OCI-LY7 (cell line): ENCODE results near the gene SERPINA3. TPM values are rescaled to one million over a fixed set of nuclear protein-coding genes. Genes with fewer than 3 reads are reported as not detected.

ENCODE experiments used
- BruUV-seq: library from RNA; stranded (reverse); fragments of 400-500 nt; replicated peaks from 2 replicates; lab custom pipeline; 2021; lab: Mats Ljungman, UMichigan
- CTCF ChIA-PET: fragments of 300-600 bp; sonication (Branson Sonifier 250); formaldehyde crosslinking; loops from one replicate; lab custom pipeline; 2022; ENCODE audit warnings: antibody characterized with exemption; ENCODE audit not compliant: unreplicated experiment; lab: Charles Lee
- POLR2A ChIA-PET: fragments of 300-600 bp; sonication (Branson Sonifier 250); formaldehyde crosslinking; loops from one replicate; lab custom pipeline; 2022; ENCODE audit warnings: antibody characterized with exemption; lab: Charles Lee
- DNase-seq: peaks from one replicate; pipeline ENCODE4 v3.0.0-alpha.2; 2015; ENCODE audit warnings: low spot score
- H2AFZ ChIP-seq: fragments of 200-600 bp; sonication (generic), shearing (Covaris generic); 2 replicates; pipeline ENCODE4 v1.6.1; 2014; ENCODE audit warnings: mild to moderate bottlenecking, antibody characterized with exemption, low read length, moderate library complexity
- H3K27ac ChIP-seq: fragments of 200-600 bp; sonication (generic); 2 replicates; pipeline ENCODE4 v1.5.1; 2014; ENCODE audit warnings: mixed run types, low read depth, mild to moderate bottlenecking, moderate library complexity, low read length, inconsistent platforms; ENCODE audit not compliant: poor library complexity, severe bottlenecking
- H3K36me3 ChIP-seq: fragments of 200-600 bp; sonication (generic); 2 replicates; pipeline ENCODE4 v1.6.1; 2014; ENCODE audit warnings: mild to moderate bottlenecking, antibody characterized with exemption, low read length, moderate library complexity, mixed read lengths; ENCODE audit not compliant: insufficient read depth
- H3K4me1 ChIP-seq: fragments of 200-600 bp; sonication (generic); 2 replicates; pipeline ENCODE4 v1.5.1; 2014; ENCODE audit warnings: mild to moderate bottlenecking, low read length; ENCODE audit not compliant: insufficient read depth, poor library complexity, severe bottlenecking
- H3K4me2 ChIP-seq: fragments of 200-600 bp; sonication (generic); 2 replicates; pipeline ENCODE4 v1.6.1; 2014; ENCODE audit warnings: mild to moderate bottlenecking, low read length
- H3K4me3 ChIP-seq: fragments of 200-600 bp; sonication (generic); 2 replicates; pipeline ENCODE4 v1.5.1; 2014; ENCODE audit warnings: mild to moderate bottlenecking, low read depth, low read length; ENCODE audit not compliant: poor library complexity, severe bottlenecking
- H3K79me2 ChIP-seq: fragments of 200-600 bp; sonication (generic); 2 replicates; pipeline ENCODE4 v1.6.1; 2016; ENCODE audit warnings: low read depth, mild to moderate bottlenecking, low read length, moderate library complexity, mixed read lengths; ENCODE audit not compliant: insufficient read depth
- H3K9me2 ChIP-seq: fragments of 200-600 bp; sonication (generic); 2 replicates; pipeline ENCODE4 v1.6.1; 2016; ENCODE audit warnings: mild to moderate bottlenecking, low read length, mixed read lengths; ENCODE audit not compliant: insufficient read depth
- H3K9me3 ChIP-seq: fragments of 200-600 bp; sonication (generic); 2 replicates; pipeline ENCODE4 v1.6.1; 2014; ENCODE audit warnings: mild to moderate bottlenecking, mixed run types, low read length, mixed read lengths
- H4K20me1 ChIP-seq: fragments of 200-600 bp; sonication (generic); 2 replicates; pipeline ENCODE4 v1.6.1; 2014; ENCODE audit warnings: mild to moderate bottlenecking, antibody characterized with exemption, low read length, moderate library complexity, mixed read lengths; ENCODE audit not compliant: insufficient read depth
- EZH2phosphoT487 ChIP-seq: fragments of 200-600 bp; sonication (generic); IDR thresholded peaks from 2 replicates; pipeline ENCODE4 v1.6.1; 2018; ENCODE audit warnings: low read depth, borderline replicate concordance, mild to moderate bottlenecking, mixed run types, antibody characterized with exemption, low read length, moderate library complexity, mixed read lengths
- intact Hi-C: fragments of 100-400 bp; cut with micrococcal nuclease; formaldehyde crosslinking; loops from one replicate; pipeline ENCODE4 v1.10.0; 2022; ENCODE audit not compliant: unreplicated experiment
- total RNA-seq, 2 experiments: library from RNA; depleted of rRNA in 1 of 2; stranded (reverse); fragments of >200 nt in 1 of 2; shearing (Covaris generic) in 1 of 2; gene quantifications; 2 replicates each; pipeline ENCODE4 v1.2.3, GENCODE V29; 2014 to 2022
- TF ChIP-seq, protein P1 (sequence below): fragments of 200-600 bp; sonication (generic); conservative IDR thresholded peaks from 2 replicates; pipeline ENCODE4 v1.5.1; 2014; ENCODE audit warnings: mild to moderate bottlenecking, antibody characterized with exemption, low read length, moderate library complexity, mixed read lengths

SERPINA3 gene
- total RNA-seq, 2 experiments from 2014 or later: not detected

DNA sequence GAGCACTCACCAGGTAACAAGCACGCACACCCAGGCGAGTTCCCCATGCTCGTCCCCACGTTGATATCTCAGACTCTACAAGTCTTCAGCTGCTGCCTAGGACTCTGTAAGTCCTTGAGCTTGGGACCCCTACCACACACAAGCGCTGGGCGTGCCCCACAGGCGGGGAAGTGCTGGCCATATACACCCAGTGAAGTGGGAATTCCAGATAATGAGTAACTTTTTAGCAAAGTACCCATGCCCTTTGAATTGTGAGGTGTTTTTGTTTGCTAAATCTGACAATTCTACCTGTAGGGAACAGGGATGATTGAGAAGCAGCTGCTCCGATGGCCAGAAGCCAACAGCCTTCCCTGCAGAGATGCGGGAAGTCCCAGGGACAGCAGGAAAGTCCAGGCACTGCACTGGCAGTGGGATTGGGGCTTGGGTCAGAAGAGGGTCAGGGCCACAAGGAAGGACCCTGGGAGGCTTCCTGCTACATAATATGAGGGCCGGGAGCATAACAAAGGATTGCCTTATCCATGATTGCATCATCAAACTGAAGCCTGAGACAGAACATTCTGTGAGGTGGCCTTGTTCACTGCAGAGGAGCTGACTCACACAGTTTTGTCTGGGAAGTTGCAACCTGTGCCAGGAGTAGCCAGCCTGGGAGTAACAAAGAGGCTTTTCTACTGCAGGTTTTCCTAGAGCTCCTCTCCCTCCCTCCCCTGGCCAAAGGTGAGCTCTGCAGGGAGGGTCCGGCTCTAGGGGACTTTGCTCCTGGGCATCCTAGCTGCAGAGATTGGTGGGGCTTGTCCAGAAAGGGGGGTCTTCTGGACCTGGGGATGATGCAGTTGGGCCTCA lies 13.2 kb upstream of the SERPINA3 start:
- ChIA-PET POLR2A (interaction anchor here (0.6 to 0.7 kb wide), 3 partner anchors 12 to 166 kb away, joined by 4 to 7 read pairs (median 4); no protein-coding TSS in a partner anchor), CTCF (interaction anchor here (0.6 to 0.9 kb wide), 2 partner anchors 33 to 50 kb away, joined by 4 to 5 read pairs; no protein-coding TSS in a partner anchor)
- H3K4me2 ChIP-seq: no peak overlapping the region
- DNase-seq: no peak
- TF ChIP-seq EZH2phosphoT487: no peak
- TF ChIP-seq, protein P1, sequence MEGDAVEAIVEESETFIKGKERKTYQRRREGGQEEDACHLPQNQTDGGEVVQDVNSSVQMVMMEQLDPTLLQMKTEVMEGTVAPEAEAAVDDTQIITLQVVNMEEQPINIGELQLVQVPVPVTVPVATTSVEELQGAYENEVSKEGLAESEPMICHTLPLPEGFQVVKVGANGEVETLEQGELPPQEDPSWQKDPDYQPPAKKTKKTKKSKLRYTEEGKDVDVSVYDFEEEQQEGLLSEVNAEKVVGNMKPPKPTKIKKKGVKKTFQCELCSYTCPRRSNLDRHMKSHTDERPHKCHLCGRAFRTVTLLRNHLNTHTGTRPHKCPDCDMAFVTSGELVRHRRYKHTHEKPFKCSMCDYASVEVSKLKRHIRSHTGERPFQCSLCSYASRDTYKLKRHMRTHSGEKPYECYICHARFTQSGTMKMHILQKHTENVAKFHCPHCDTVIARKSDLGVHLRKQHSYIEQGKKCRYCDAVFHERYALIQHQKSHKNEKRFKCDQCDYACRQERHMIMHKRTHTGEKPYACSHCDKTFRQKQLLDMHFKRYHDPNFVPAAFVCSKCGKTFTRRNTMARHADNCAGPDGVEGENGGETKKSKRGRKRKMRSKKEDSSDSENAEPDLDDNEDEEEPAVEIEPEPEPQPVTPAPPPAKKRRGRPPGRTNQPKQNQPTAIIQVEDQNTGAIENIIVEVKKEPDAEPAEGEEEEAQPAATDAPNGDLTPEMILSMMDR: no peak
- no peaks in the 10 kb centered on the region for H3K79me2 ChIP-seq
- H3K27ac ChIP-seq: no peak overlapping the region
- H3K4me1 ChIP-seq: no peaks in the 10 kb centered on the region
- H3K9me2 ChIP-seq: no peaks in the 10 kb centered on the region
- BruUV-seq: no TSS peak
- no peak overlapping the region for H2AFZ ChIP-seq
- H3K9me3 ChIP-seq: no peaks in the 10 kb centered on the region
- no peaks in the 10 kb centered on the region for H3K36me3 ChIP-seq
- intact Hi-C loops: no loop called here
- no peak overlapping the region for H3K4me3 ChIP-seq
- H4K20me1 ChIP-seq: no peaks in the 10 kb centered on the region

DNA sequence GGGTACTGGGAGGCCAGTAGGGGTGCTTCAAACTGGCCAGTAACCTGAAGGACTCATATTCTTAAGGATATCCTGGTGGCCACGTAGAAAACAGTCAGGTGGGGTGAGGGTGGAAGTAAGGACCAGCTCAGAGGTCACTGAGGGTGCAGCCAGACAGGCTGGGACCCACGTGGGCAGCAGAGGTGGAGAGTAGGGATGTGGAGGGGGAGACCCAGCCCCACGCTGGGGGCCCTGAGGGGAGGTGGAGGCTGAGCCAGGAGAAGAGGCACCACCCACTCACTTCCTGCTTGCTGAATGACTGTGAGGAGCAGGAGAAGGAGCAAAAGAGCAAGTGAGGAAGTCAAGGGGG lies 12.6 kb upstream of the SERPINA3 start:
- Histone ChIP-seq H3K9me2 (no peaks in the 10 kb centered on the region), H3K4me2 (no peak overlapping the region), H3K4me3 (no peak overlapping the region), H4K20me1 (no peaks in the 10 kb centered on the region), H3K36me3 (no peaks in the 10 kb centered on the region), H3K9me3 (no peaks in the 10 kb centered on the region), H2AFZ (no peak overlapping the region), H3K27ac (no peak overlapping the region), H3K79me2 (no peaks in the 10 kb centered on the region), H3K4me1 (no peaks in the 10 kb centered on the region)
- ChIA-PET CTCF (no interaction called here), POLR2A (interaction anchor here (0.7 kb wide), 1 partner anchor 165 kb away, joined by 4 read pairs; no protein-coding TSS in a partner anchor)
- BruUV-seq: no TSS peak
- DNase-seq: no peak
- intact Hi-C loops: no loop called here
- TF ChIP-seq, protein P1: no peak
- TF ChIP-seq EZH2phosphoT487: no peak

DNA sequence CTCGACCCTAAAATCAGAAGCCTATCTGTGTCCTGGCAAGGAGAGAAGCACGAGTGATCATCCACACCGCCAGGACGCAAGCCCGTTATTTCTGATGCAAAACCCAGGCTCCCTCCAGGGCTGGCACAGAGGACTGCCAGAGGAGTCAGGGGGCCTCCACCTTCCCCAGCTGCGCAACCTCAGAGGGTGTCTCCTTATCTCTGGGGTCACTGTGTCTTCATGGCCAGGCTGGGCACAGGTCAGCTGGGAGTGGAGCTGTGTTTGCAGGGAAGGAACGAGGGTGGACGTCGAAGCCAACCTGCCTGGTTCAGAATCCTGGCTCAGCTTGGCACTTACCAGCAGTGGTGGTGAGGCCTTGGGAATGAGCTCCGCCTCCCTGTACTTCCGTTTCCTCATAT lies 12.0 kb upstream of the SERPINA3 start:
- Histone ChIP-seq H3K4me1 (no peaks in the 10 kb centered on the region), H3K4me2 (no peak overlapping the region), H3K79me2 (no peaks in the 10 kb centered on the region), H3K9me3 (no peaks in the 10 kb centered on the region), H2AFZ (no peak overlapping the region), H3K36me3 (no peaks in the 10 kb centered on the region), H3K27ac (no peak overlapping the region), H4K20me1 (no peaks in the 10 kb centered on the region), H3K4me3 (no peak overlapping the region), H3K9me2 (no peaks in the 10 kb centered on the region)
- intact Hi-C loops: no loop called here
- no TSS peak for BruUV-seq
- POLR2A ChIA-PET: no interaction called here
- DNase-seq: no peak
- CTCF ChIA-PET: no interaction called here
- TF ChIP-seq, protein P1: no peak
- no peak for TF ChIP-seq EZH2phosphoT487
